KMS-11 (cell line): ENCODE data around the gene HYAL1.

ENCODE experiments used
- H2AFZ ChIP-seq: fragments of 200-600 bp; sonication (generic); 2 replicates; pipeline ENCODE4 v1.6.1; 2016; ENCODE audit warnings: antibody characterized with exemption, mixed run types, low read depth
- H3K27ac ChIP-seq: fragments of 200-600 bp; sonication (generic); 2 replicates; pipeline ENCODE4 v1.6.1; 2016; ENCODE audit warnings: mild to moderate bottlenecking, mixed run types
- H3K27me3 ChIP-seq: fragments of 200-600 bp; sonication (generic); 2 replicates; pipeline ENCODE4 v1.6.1; 2017; ENCODE audit warnings: mild to moderate bottlenecking, low read depth, mixed run types, moderate library complexity; ENCODE audit not compliant: insufficient read depth
- H3K36me3 ChIP-seq: fragments of 200-600 bp; sonication (generic); 2 replicates; pipeline ENCODE4 v1.6.1; 2017; ENCODE audit warnings: mild to moderate bottlenecking, mixed run types; ENCODE audit not compliant: insufficient read depth
- H3K4me1 ChIP-seq: fragments of 200-600 bp; sonication (generic); 2 replicates; pipeline ENCODE4 v1.6.1; 2016; ENCODE audit warnings: mild to moderate bottlenecking, low read depth, mixed run types; ENCODE audit not compliant: poor library complexity, severe bottlenecking
- H3K4me2 ChIP-seq: fragments of 200-600 bp; sonication (generic); 2 replicates; pipeline ENCODE4 v1.7.0; 2016; ENCODE audit warnings: mild to moderate bottlenecking, mixed run types
- H3K4me3 ChIP-seq: fragments of 200-600 bp; sonication (generic); IDR thresholded peaks from 2 replicates; pipeline ENCODE4 v1.6.1; 2017; ENCODE audit warnings: low read depth, low read length, mixed read lengths; ENCODE audit not compliant: insufficient read depth
- H3K79me2 ChIP-seq: fragments of 200-600 bp; sonication (generic); 2 replicates; pipeline ENCODE4 v1.6.1; 2016; ENCODE audit warnings: low read depth, mixed run types; ENCODE audit not compliant: insufficient read depth
- H3K9ac ChIP-seq: fragments of 200-600 bp; sonication (generic); 2 replicates; pipeline ENCODE4 v1.6.1; 2016; ENCODE audit warnings: mild to moderate bottlenecking, mixed run types
- H4K20me1 ChIP-seq: fragments of 200-600 bp; sonication (generic); 2 replicates; pipeline ENCODE4 v1.6.1; 2016; ENCODE audit warnings: mild to moderate bottlenecking, mixed run types; ENCODE audit not compliant: insufficient read depth
- CTCF ChIP-seq: fragments of 200-600 bp; sonication (generic); conservative IDR thresholded peaks from 2 replicates; pipeline ENCODE4 v1.6.1; 2017; ENCODE audit warnings: low read depth, mild to moderate bottlenecking, antibody characterized with exemption, low read length, moderate library complexity, mixed read lengths

The HYAL1 gene

DNA sequence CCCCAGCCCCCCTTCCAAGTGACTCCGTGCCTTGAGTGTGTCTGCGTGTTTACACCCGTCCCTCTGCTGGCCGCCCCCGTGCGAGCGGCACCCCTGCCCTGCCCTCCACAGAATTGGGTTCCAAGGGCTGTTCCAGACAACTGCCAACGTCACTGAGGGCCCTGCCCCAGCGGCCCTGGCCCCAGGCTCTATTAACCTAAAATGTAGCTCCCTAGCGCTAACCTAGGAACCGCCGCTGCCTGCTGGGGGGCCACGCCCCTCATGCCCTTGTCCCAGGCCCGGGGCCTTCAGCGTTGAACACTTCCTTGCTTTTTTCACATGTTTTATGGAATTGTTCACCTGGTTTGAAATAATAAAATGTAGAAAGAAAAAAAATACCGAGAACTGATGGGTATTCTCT lies 44.4 kb downstream of the HYAL1 start:
- Histone ChIP-seq H3K4me1 (peaks cover 6% of the 10 kb centered on the region), H3K36me3 (no peaks in the 10 kb centered on the region), H3K27me3 (no peaks in the 10 kb centered on the region), H3K4me2 (no peak overlapping the region), H3K9ac (no peak overlapping the region), H2AFZ (no peak overlapping the region), H3K27ac (no peak overlapping the region), H3K79me2 (no peaks in the 10 kb centered on the region), H3K4me3 (no peak overlapping the region), H4K20me1 (no peaks in the 10 kb centered on the region)
- TF ChIP-seq CTCF: no peak

- Histone ChIP-seq H3K4me1 (peaks cover 6% of the 10 kb centered on the region), H3K4me3 (no peak overlapping the region), H4K20me1 (no peaks in the 10 kb centered on the region), H3K79me2 (no peaks in the 10 kb centered on the region), H3K4me2 (no peak overlapping the region), H2AFZ (no peak overlapping the region), H3K27ac (no peak overlapping the region), H3K36me3 (no peaks in the 10 kb centered on the region), H3K9ac (no peak overlapping the region), H3K27me3 (no peaks in the 10 kb centered on the region)
- TF ChIP-seq CTCF: no peak
These were observed 45.2 kb downstream of the HYAL1 start for GRCh38 chr3:50258029-50258680.

DNA sequence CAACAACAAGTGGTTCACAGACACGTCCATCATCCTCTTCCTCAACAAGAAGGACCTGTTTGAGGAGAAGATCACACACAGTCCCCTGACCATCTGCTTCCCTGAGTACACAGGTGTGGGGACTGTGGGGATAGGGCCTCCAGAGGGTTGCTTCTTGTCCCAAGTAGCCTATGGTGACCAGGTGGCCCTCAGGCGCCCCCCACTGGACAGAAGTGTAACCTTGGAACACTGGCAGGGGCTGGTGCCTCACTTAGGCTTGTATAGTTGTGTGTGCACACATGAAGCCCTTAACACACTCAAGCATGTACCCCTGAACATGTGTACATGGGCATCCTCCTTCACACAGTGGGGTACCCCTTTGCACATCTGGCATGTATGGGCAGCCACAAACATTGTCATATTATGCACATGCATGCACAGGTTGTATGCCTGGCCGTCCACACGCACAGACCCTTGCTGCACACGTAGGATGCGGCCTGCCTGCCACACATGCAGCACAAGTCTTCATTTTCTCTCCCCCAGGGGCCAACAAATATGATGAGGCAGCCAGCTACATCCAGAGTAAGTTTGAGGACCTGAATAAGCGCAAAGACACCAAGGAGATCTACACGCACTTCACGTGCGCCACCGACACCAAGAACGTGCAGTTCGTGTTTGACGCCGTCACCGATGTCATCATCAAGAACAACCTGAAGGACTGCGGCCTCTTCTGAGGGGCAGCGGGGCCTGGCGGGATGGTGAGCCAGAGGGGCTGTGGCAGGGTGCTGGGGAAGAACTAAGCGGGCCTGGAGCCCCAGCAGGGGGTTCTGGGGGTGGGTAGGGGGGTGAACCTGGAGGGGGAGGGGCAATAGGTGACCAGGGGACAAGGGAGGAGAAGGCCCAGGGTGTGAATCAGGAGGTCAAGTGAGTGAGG lies 46.1 kb downstream of the HYAL1 start:
- Histone ChIP-seq H3K4me1 (peaks cover 6% of the 10 kb centered on the region), H3K4me2 (no peak overlapping the region), H3K27ac (no peak overlapping the region), H3K4me3 (no peak overlapping the region), H3K27me3 (no peaks in the 10 kb centered on the region), H4K20me1 (no peaks in the 10 kb centered on the region), H2AFZ (no peak overlapping the region), H3K36me3 (no peaks in the 10 kb centered on the region), H3K9ac (no peak overlapping the region), H3K79me2 (no peaks in the 10 kb centered on the region)
- no peak for TF ChIP-seq CTCF

DNA sequence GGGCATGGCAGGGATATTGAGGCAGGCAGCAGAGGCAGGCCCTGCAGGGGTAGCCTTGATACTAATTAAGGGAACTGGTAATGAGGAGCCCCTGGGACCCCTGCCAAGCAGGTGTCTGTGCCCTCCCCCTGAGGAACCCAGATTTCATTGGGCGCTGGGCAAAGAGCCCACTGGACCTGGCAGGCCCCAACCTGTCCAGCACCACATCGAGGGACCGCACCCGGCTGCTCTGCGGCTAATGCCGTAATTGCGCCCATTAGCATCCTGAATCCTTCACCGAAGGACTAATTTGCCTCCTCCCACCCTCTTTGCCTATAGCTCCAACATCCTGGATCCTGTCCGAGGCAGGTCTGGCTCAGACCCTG lies 48.1 kb downstream of the HYAL1 start:
- TF ChIP-seq CTCF: no peak
- Histone ChIP-seq H3K27me3 (no peaks in the 10 kb centered on the region), H3K27ac (no peak overlapping the region), H2AFZ (no peak overlapping the region), H3K4me2 (no peak overlapping the region), H4K20me1 (no peaks in the 10 kb centered on the region), H3K36me3 (no peaks in the 10 kb centered on the region), H3K4me1 (no peaks in the 10 kb centered on the region), H3K79me2 (no peaks in the 10 kb centered on the region), H3K4me3 (no peak overlapping the region), H3K9ac (no peak overlapping the region)
